IMR-90 (cell line): ENCODE data around the gene ANKLE2. TPM values are rescaled to one million over a fixed set of nuclear protein-coding genes. Genes with fewer than 3 reads are reported as not detected.

Source experiments
- ATAC-seq: fragments of 200-7000 bp; cut with Tn5 transposase; 2 replicates; pipeline ENCODE4 v1.9.1; 2020; ENCODE audit warnings: low read depth, mild to moderate bottlenecking, moderate library complexity
- BruUV-seq: library from RNA; stranded (reverse); fragments of 400-500 nt; replicated peaks from 2 replicates; lab custom pipeline; 2021; lab: Mats Ljungman, UMichigan
- CTCF ChIA-PET: fragments of 300-600 bp; formaldehyde crosslinking; extraction: SDS; loops from one replicate; lab custom pipeline; 2021; ENCODE audit warnings: antibody characterized with exemption; lab: Yijun Ruan, JAX
- POLR2A ChIA-PET: fragments of 300-600 bp; sonication (Branson Sonifier 250); formaldehyde crosslinking; loops from one replicate; lab custom pipeline; 2022; ENCODE audit warnings: antibody characterized with exemption; ENCODE audit not compliant: unreplicated experiment; lab: Charles Lee
- DNase-seq: peaks from one replicate; pipeline ENCODE4 v3.0.0; 2013
- H2AFZ ChIP-seq: replicated peaks from 2 replicates; pipeline ENCODE3; 2013; ENCODE audit warnings: low read length, mild to moderate bottlenecking; ENCODE audit not compliant: poor library complexity
- H2AK5ac ChIP-seq: 2 replicates; pipeline ENCODE4 v1.6.1; 2013; ENCODE audit warnings: low read depth, low read length, inconsistent platforms
- H2AK9ac ChIP-seq: replicated peaks from 2 replicates; pipeline ENCODE3; 2013; ENCODE audit warnings: mild to moderate bottlenecking, low read depth, low read length, moderate library complexity; ENCODE audit not compliant: poor library complexity
- H2BK120ac ChIP-seq: 2 replicates; pipeline ENCODE4 v1.6.1; 2013; ENCODE audit warnings: low read depth, low read length, inconsistent platforms
- H2BK15ac ChIP-seq: 3 replicates; pipeline ENCODE4 v1.6.1; 2013; ENCODE audit warnings: low read depth, low read length, inconsistent platforms
- H2BK20ac ChIP-seq: 2 replicates; pipeline ENCODE4 v1.6.1; 2013; ENCODE audit warnings: low read depth, mild to moderate bottlenecking, inconsistent platforms, low read length, moderate library complexity
- H2BK5ac ChIP-seq: 2 replicates; pipeline ENCODE4 v1.6.1; 2013; ENCODE audit warnings: mild to moderate bottlenecking, low read depth, low read length, inconsistent platforms; ENCODE audit not compliant: poor library complexity, severe bottlenecking
- H3K14ac ChIP-seq: replicated peaks from 2 replicates; pipeline ENCODE4 v1.6.1; 2013; ENCODE audit warnings: low read depth, low read length, inconsistent platforms
- H3K18ac ChIP-seq: 2 replicates; pipeline ENCODE4 v1.6.1; 2013; ENCODE audit warnings: low read depth, low read length, control low read depth
- H3K23ac ChIP-seq: 2 replicates; pipeline ENCODE4 v1.6.1; 2013; ENCODE audit warnings: low read depth, low read length, inconsistent platforms
- H3K27ac ChIP-seq: 2 replicates; pipeline ENCODE4 v1.5.1; 2013; ENCODE audit warnings: mild to moderate bottlenecking, control low read depth, low read length; ENCODE audit not compliant: insufficient read depth
- H3K27me3 ChIP-seq: 2 replicates; pipeline ENCODE4 v1.6.1; 2013; ENCODE audit warnings: low read length; ENCODE audit not compliant: control insufficient read depth, insufficient read depth
- H3K36me3 ChIP-seq: 2 replicates; pipeline ENCODE4 v1.6.1; 2013; ENCODE audit warnings: low read length, mixed read lengths; ENCODE audit not compliant: control insufficient read depth, insufficient read depth
- H3K4ac ChIP-seq: 2 replicates; pipeline ENCODE4 v1.6.1; 2013; ENCODE audit warnings: low read depth, low read length, inconsistent platforms
- H3K4me1 ChIP-seq: 2 replicates; pipeline ENCODE4 v1.6.1; 2013; ENCODE audit warnings: low read length, mixed read lengths; ENCODE audit not compliant: control insufficient read depth, insufficient read depth
- H3K4me2 ChIP-seq: 2 replicates; pipeline ENCODE4 v1.6.1; 2013; ENCODE audit warnings: low read depth, mild to moderate bottlenecking, control low read depth, low read length, moderate library complexity
- H3K4me3 ChIP-seq: 2 replicates; pipeline ENCODE4 v1.5.1; 2013; ENCODE audit warnings: low read depth, mild to moderate bottlenecking, control low read depth, low read length, moderate library complexity; ENCODE audit not compliant: insufficient read depth
- H3K56ac ChIP-seq: 2 replicates; pipeline ENCODE4 v1.6.1; 2013; ENCODE audit warnings: low read length, inconsistent platforms; ENCODE audit not compliant: insufficient read depth; ENCODE audit errors: extremely low read depth
- H3K79me1 ChIP-seq, 2 experiments: 2 replicates each; pipeline ENCODE4 v1.6.1; 2013; ENCODE audit warnings: low read length in 2 of 2, inconsistent platforms in 1 of 2, low read depth in 1 of 2
- H3K9ac ChIP-seq: 2 replicates; pipeline ENCODE4 v1.6.1; 2013; ENCODE audit warnings: low read depth, low read length, control low read depth
- H3K9me1 ChIP-seq: 2 replicates; pipeline ENCODE4 v1.6.1; 2013; ENCODE audit warnings: low read length, inconsistent platforms; ENCODE audit not compliant: insufficient read depth
- H3K9me3 ChIP-seq: 2 replicates; pipeline ENCODE4 v1.6.1; 2013; ENCODE audit warnings: low read length; ENCODE audit not compliant: control insufficient read depth, insufficient read depth
- H4K20me1 ChIP-seq: 2 replicates; pipeline ENCODE4 v1.6.1; 2013; ENCODE audit warnings: low read length, inconsistent platforms; ENCODE audit not compliant: insufficient read depth
- H4K5ac ChIP-seq: 2 replicates; pipeline ENCODE4 v1.6.1; 2013; ENCODE audit warnings: mild to moderate bottlenecking, low read depth, low read length, control low read depth
- H4K8ac ChIP-seq, 2 experiments: 2 replicates each; pipeline ENCODE4 v1.6.1; 2013; ENCODE audit warnings: low read depth in 2 of 2, low read length in 2 of 2, control low read depth in 1 of 2, inconsistent platforms in 1 of 2
- H4K91ac ChIP-seq: 2 replicates; pipeline ENCODE4 v1.6.1; 2013; ENCODE audit warnings: low read depth, low read length, inconsistent platforms; ENCODE audit not compliant: insufficient read depth
- NFE2L2 ChIP-seq: fragments of 150-350 bp; IDR thresholded peaks from 2 replicates; pipeline ENCODE4 v1.6.1; 2016; ENCODE audit warnings: low read depth, mild to moderate bottlenecking, low read length
- WGBS, 2 experiments: methylation state at CpG; one replicate each; pipeline versions ENCODE4 v1.1.5 to v1.1.7; 2013; ENCODE audit warnings: missing lambda C conversion rate in 2 of 2; ENCODE audit not compliant: insufficient read length in 1 of 2; ENCODE audit errors: extremely low coverage in 2 of 2; 5-methylcytosine and 5-hydroxymethylcytosine counted together
- dilution Hi-C: fragments of 300-500 bp; cut with HindIII; formaldehyde crosslinking; loops from one replicate; pipeline ENCODE4 v1.14.3; 2018; ENCODE audit warnings: low sequenced_read_pairs; ENCODE audit not compliant: unreplicated experiment
- in situ Hi-C: fragments of 300-500 bp; cut with MboI; formaldehyde crosslinking; loops from 3 replicates; pipeline ENCODE4 v1.14.3; 2019; ENCODE audit warnings: low sequenced_read_pairs, inconsistent platforms, mixed read lengths
- intact Hi-C: fragments of 100-400 bp; cut with micrococcal nuclease; formaldehyde crosslinking; loops from 2 replicates; pipeline ENCODE4 v1.10.0; 2022
- polyA plus RNA-seq, 3 experiments: library from polyadenylated mRNA; depleted of rRNA; stranded (reverse); fragments of >200 nt; gene quantifications; 2 replicates each; pipeline ENCODE4 v1.2.3, GENCODE V29; 2012; ENCODE audit warnings: low replicate concordance in 1 of 3
- total RNA-seq: library from RNA; depleted of rRNA; stranded (reverse); fragments of >200 nt; gene quantifications from 2 replicates; pipeline ENCODE4 v1.2.3, GENCODE V29; 2012

Gene ANKLE2
- total and polyA plus RNA-seq, 2 of the 4 experiments (the other 2 are of a cell fraction): 63.4 to 82.4 TPM

DNA sequence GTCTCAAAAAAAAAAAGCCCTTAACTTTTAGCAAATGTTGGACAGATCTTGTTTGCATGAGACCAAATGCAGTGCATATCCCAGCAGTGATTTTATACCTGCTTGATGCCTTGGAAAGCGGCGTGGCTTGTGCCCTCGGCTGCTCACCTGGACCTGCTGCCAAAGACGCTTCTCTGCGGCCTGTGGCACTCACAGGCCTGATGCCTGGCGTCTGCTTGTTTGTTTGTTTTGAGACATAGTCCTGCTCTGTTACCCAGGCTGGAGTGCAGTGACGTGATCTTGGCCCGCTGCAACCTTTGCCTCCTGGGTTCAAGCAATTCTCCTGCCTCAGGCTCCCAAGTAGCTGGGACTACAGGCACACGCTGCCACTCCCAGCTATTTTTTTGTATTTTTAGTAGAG is 45.8 kb downstream of the ANKLE2 start:
- CTCF ChIA-PET: no interaction called here
- ATAC-seq: no peak
- H3K4me2 ChIP-seq: no peak overlapping the region

More for the DNA sequence above, 45.8 kb downstream of the ANKLE2 start:
- no peak overlapping the region for H3K4ac ChIP-seq
- no peak for DNase-seq
- H3K4me1 ChIP-seq: 0 out of 2 replicates have a peak, but pooled peaks cover 2% of the 10 kb centered on the region
- H3K23ac ChIP-seq: no peak overlapping the region
- no peaks in the 10 kb centered on the region for H3K27me3 ChIP-seq
- no peak overlapping the region for H3K4me3 ChIP-seq
- no peak overlapping the region for H2AFZ ChIP-seq
- H3K9me1 ChIP-seq: no peaks in the 10 kb centered on the region
- no peak overlapping the region for H2AK5ac ChIP-seq
- H2BK120ac ChIP-seq: no peak overlapping the region
- H3K14ac ChIP-seq: no peak overlapping the region
- H2BK5ac ChIP-seq: no peak overlapping the region
- no peak overlapping the region for H4K8ac ChIP-seq
- H3K9ac ChIP-seq: no peak overlapping the region
- 93% methylated on average over 8 of the region's 9 CpGs; no CpG with 5 or more reads in 1 of the 2 experiments for WGBS, 2 experiments
- peaks cover 15% of the 10 kb centered on the region for H4K20me1 ChIP-seq
- no peak overlapping the region for H2BK20ac ChIP-seq
- POLR2A ChIA-PET: no interaction called here
- TF ChIP-seq NFE2L2: no peak
- no peak overlapping the region for H3K56ac ChIP-seq
- no peak overlapping the region for H2BK15ac ChIP-seq
- H4K91ac ChIP-seq: no peak overlapping the region
- H4K5ac ChIP-seq: no peak overlapping the region
- no peaks in the 10 kb centered on the region for H3K9me3 ChIP-seq
- dilution Hi-C loops: no loop called here
- in situ Hi-C loops: no loop called here
- H3K18ac ChIP-seq: no peak overlapping the region
- H2AK9ac ChIP-seq: no peak overlapping the region
- H3K79me1 ChIP-seq: peaks cover 16 to 45% of the 10 kb centered on the region in 2 experiments
- intact Hi-C loops: no loop called here
- BruUV-seq: no TSS peak
- H3K36me3 ChIP-seq: peaks cover 40% of the 10 kb centered on the region
- H3K27ac ChIP-seq: no peak overlapping the region
